Motor neuron (in vitro differentiated cells): ENCODE measurements around the gene NEK3. TPM values are rescaled to one million over a fixed set of nuclear protein-coding genes. Genes with fewer than 3 reads are reported as not detected.

ENCODE experiments used
- ATAC-seq, 8 experiments: fragments of 200-7000 bp; cut with Tn5 transposase; replicated peaks in 6 of 8; 2 replicates each; pipeline ENCODE4 v1.8.0; 2021; ENCODE audit warnings: mild to moderate bottlenecking in 8 of 8, moderate library complexity in 8 of 8
- H3K27ac ChIP-seq, 2 donors: fragments of 250-450 bp; sonication (Bioruptor Pico); 2 replicates each; pipeline ENCODE4 v1.9.0; 2021; ENCODE audit warnings: antibody characterized with exemption in 2 of 2, mild to moderate bottlenecking in 2 of 2, moderate library complexity in 1 of 2
- H3K4me1 ChIP-seq, 2 donors: fragments of 250-450 bp; sonication (Bioruptor Pico); replicated peaks in 1 of 2; 2 replicates each; pipeline ENCODE4 v1.6.1; 2021; ENCODE audit warnings: antibody characterized with exemption in 2 of 2, mild to moderate bottlenecking in 2 of 2, moderate library complexity in 1 of 2
- H3K4me3 ChIP-seq, 5 donors: fragments of 250-450 bp; sonication (Bioruptor Pico); 2 replicates each; pipeline ENCODE4 v1.9.0; 2021; ENCODE audit warnings: antibody characterized with exemption in 5 of 5, mild to moderate bottlenecking in 5 of 5, moderate library complexity in 4 of 5
- WGBS, 10 experiments: fragments of 450-650 bp; shearing (Covaris generic); methylation state at CpG; one replicate each; pipeline ENCODE4 v1.0.0; 2022; 5-methylcytosine and 5-hydroxymethylcytosine counted together
- in situ Hi-C, 9 experiments: fragments of 400-800 bp; cut with MboI; loops; one replicate each; pipeline ENCODE4 v1.15.0; 2021; ENCODE audit warnings: low sequenced_read_pairs in 9 of 9, low pct_unique_long_range_greater_than_20kb in 2 of 9; ENCODE audit not compliant: unreplicated experiment in 9 of 9
- total RNA-seq, 8 experiments: library from RNA; unstranded; fragments of 300-600 nt; gene quantifications; 2 replicates each; pipeline versions ENCODE4 v1.2.3 to v1.2.4, GENCODE V29; 2022

The NEK3 gene
- total RNA-seq, 8 experiments from 2014 or later, result 7.5 to 26.4 (median 21.5) TPM

DNA sequence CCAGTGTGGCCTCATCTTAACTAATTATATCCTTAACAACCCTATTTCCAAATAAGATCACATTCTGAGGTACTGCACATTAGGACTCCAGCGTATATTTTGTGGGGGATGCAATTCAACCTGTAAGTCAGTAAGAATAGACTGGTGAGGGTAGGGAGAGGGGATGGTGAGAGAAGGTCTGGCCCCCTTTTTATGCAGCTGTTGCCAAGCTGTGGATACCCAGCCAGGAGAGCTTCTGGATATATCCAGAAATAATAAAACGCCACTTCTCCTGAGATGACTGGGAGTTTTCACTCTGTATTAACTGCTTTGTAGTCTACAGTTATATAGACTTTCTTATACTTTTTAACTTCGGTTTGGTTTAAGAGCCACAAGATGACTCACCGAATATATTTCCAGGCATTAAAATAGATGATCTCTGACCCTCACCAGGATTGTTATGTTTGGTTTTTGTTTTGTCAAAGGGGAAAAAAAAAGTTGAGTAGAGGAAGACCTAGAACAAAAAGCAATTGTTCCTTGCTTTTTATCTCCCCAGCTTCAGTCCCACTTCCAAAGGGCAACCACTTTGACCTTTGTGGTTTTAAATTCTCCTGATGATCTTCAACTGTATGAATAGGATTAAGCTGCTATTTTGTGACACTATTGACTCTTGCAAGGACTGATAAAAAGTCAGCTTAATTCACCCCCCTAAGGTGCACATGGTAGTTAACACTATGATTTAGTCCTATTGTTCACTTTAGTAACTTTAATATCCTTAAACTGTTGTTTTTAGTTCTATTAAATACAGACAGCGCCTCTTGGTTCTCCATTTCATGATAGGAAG lies 3.1 kb upstream of the NEK3 start:
- peaks cover 11 to 22% of the 10 kb centered on the region in 2 donors for H3K4me1 ChIP-seq
- no peak overlapping the region for H3K27ac ChIP-seq
- no peak for ATAC-seq
- 0 to 78% (median 50%) methylated on average over 1 to 5 of the region's 5 CpGs; no CpG with 5 or more reads in 1 of the 10 experiments for WGBS, 10 experiments
- in situ Hi-C loops, result no loop called here
- no peak overlapping the region for H3K4me3 ChIP-seq

GRCh38 chr13:52161181-52161646 lies 1.8 kb upstream of the NEK3 start:
- ATAC-seq, result no peak
- H3K4me3 ChIP-seq, result no peak overlapping the region
- no peak overlapping the region for H3K27ac ChIP-seq
- peaks cover 11 to 27% of the 10 kb centered on the region in 2 donors for H3K4me1 ChIP-seq
- WGBS, 10 experiments, result 0 to 100% (median 61%) methylated on average over 2 to 3 of the region's 3 CpGs; no CpG with 5 or more reads in 3 of the 10 experiments
- in situ Hi-C loops, result no loop called here

DNA sequence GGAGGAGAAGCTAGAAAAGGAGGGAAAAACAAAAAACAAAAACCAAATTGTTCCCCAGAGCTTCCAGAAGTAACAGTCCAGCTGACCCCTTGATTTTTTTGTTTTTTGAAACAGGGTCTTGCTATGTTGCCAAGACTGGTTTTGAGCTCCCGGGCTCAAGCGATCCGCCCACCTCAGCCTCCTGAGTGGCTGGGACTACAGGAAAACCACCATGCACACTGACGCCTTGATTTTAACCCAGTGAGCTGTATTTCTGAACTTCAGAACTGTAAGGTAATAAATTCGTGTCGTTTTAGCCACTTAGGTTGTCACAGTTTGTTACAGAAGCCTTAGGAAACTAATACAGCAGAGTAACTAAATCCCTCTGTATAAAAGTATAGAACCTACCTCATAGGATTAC lies 1.1 kb upstream of the NEK3 start:
- 34 to 91% (median 68%) methylated on average over 1 to 6 of the region's 6 CpGs; no CpG with 5 or more reads in 1 of the 10 experiments for WGBS, 10 experiments
- Histone ChIP-seq H3K4me1 (peaks cover 11 to 27% of the 10 kb centered on the region in 2 donors), H3K27ac (no peak overlapping the region), H3K4me3 (no peak overlapping the region)
- no peak for ATAC-seq
- in situ Hi-C loops, result no loop called here

DNA sequence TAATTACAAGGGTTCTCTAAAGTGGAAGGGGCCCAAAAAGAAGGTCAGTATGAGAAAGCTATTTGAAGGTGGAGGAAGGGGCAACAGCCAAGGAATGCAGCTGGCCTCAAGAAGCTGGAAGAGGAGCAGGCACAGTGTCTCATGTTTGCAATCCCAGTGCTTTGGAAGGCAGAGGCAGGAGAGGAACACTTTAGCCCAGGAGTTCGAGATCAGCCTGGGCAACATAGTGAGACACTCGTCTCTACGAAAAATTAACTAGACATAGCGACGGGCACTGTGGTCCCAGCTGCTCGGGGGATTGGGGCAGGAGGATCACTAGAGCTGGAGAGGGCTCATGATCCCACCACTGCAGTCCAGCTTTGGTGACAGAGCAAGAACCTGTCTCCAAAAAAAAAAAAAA lies 656 bp upstream of the NEK3 start:
- H3K27ac ChIP-seq, result no peak overlapping the region
- no peak overlapping the region for H3K4me3 ChIP-seq
- peaks cover 11 to 27% of the 10 kb centered on the region in 2 donors for H3K4me1 ChIP-seq
- in situ Hi-C loops, result no loop called here
- whole genome bisulfite sequencing, 10 experiments, result 65 to 100% (median 94%) methylated on average over 1 to 6 of the region's 6 CpGs; no CpG with 5 or more reads in 3 of the 10 experiments
- ATAC-seq, result no peak

- ATAC-seq, result peak in 5 of 8 experiments; percentile 13 to 67 (median 53)
Measured at GRCh38 chr13:52158629-52159158, 703 bp downstream of the NEK3 start.

DNA sequence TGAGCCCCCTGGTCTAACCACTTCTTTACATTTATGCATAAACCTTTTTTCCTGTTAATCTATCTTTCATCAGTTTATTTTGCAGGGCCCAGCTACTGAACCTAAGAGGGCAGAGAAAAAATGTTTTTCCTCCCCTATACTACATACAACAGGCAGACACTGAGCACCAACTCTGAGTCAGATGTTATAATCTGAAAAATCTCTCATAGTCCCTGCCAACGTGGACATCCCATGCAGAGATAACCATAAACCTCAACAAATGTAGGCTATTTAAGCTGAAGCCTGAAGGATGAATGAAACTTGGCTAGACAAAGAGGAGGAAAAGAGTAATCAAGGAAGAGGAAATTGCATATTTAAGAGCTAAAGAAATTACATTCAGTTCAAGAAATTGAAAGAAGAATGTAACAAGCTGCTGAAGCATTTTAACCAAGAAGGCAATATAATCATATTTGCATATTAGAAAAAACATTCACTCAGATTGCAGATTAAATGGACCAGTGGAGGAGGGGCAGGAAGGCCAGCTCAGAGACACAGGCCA lies 2.6 kb downstream of the NEK3 start:
- ATAC-seq, result no peak
- in situ Hi-C loops, result no loop called here
- Histone ChIP-seq H3K4me1 (peaks cover 6 to 19% of the 10 kb centered on the region in 2 donors), H3K4me3 (no peak overlapping the region), H3K27ac (no peak overlapping the region)
- WGBS, 10 experiments, result 0 to 56% (median 13%) methylated on average over 1 of the region's 1 CpG; no CpG with 5 or more reads in 3 of the 10 experiments

More at GRCh38 chr13:52158629-52159158, 703 bp downstream of the NEK3 start:
- Histone ChIP-seq H3K27ac (peak overlapping the region in 1 of 2 donors; percentile 40), H3K4me1 (peaks cover 11 to 27% of the 10 kb centered on the region in 2 donors), H3K4me3 (peak overlapping the region; percentile 54 to 75 (median 57))
- whole genome bisulfite sequencing, 10 experiments, result 0 to 23% (median 5%) methylated on average over 2 to 15 of the region's 17 CpGs; no CpG with 5 or more reads in 5 of the 10 experiments
- in situ Hi-C loops, result no loop called here

GRCh38 chr13:52155177-52155576 lies 4.2 kb downstream of the NEK3 start:
- 40 to 100% (median 95%) methylated on average over 1 of the region's 1 CpG; no CpG with 5 or more reads in 2 of the 10 experiments for WGBS, 10 experiments
- H3K4me3 ChIP-seq, result no peak overlapping the region
- in situ Hi-C loops, result no loop called here

DNA sequence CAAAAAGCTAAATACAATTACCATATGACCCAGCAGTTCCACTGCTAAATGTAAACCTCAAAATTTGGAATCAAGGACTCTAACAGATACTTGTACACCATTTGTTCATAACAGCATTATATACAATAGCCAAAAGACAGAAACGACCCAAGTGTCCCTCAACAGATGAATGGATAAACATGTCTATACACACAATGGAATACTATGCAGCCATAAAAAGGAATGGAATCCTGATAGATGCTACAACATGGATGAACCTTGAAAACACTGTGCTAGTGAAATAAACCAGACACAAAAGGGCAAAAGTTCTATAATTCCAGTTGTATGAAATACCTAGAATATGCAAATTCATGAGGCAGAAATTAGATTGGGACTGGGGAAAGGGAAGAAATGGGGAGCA lies 12.2 kb downstream of the NEK3 start:
- 20 to 100% (median 91%) methylated on average over 1 of the region's 1 CpG; no CpG with 5 or more reads in 2 of the 10 experiments for WGBS, 10 experiments
- no peak for ATAC-seq

More at GRCh38 chr13:52155177-52155576, 4.2 kb downstream of the NEK3 start:
- no peak overlapping the region for H3K27ac ChIP-seq
- peaks cover 6 to 19% of the 10 kb centered on the region in 2 donors for H3K4me1 ChIP-seq
- ATAC-seq, result no peak

GRCh38 chr13:52141299-52141698 lies 18.1 kb downstream of the NEK3 start:
- 14 to 60% (median 48%) methylated on average over 1 to 2 of the region's 2 CpGs; no CpG with 5 or more reads in 2 of the 10 experiments for WGBS, 10 experiments
- in situ Hi-C loops, result loop anchor here in 4 of 9 experiments (25.0 kb wide), 2 partner anchors 229 to 329 kb away; partner anchors contain the start of gene DHRS12 (in 3 of the 4)
- no peak for ATAC-seq
- H3K4me3 ChIP-seq, result no peak overlapping the region
- H3K4me1 ChIP-seq, result no peaks in the 10 kb centered on the region
- H3K27ac ChIP-seq, result no peak overlapping the region

More for the DNA sequence above, 12.2 kb downstream of the NEK3 start:
- Histone ChIP-seq H3K27ac (no peak overlapping the region), H3K4me1 (no peaks in the 10 kb centered on the region), H3K4me3 (no peak overlapping the region)
- in situ Hi-C loops, result loop anchor here in 4 of 9 experiments (25.0 kb wide), 2 partner anchors 235 to 335 kb away; partner anchors contain the start of gene DHRS12 (in 3 of the 4)

DNA sequence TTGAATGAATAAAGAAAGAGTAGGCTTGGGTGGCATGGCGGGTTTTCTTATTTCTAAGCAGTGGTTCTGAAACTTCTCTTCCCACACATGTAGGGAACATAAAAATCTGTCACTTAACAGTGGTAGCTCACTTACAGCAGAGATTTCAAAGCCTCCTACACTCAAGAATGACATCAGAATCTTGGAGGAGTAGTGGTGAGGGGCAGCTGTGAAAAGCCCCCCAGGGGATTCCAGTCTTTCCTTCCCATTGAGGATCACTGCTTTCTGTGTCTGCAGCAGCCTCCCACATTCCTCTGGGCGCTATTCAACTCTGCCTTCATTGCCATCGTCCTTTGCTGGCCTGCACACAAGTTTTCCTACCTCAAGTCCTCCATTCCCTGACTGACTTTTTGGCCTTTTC lies 21.9 kb downstream of the NEK3 start:
- ATAC-seq, result no peak
- H3K4me3 ChIP-seq, result no peak overlapping the region
- 60 to 100% (median 78%) methylated on average over 1 to 3 of the region's 3 CpGs; no CpG with 5 or more reads in 1 of the 10 experiments for WGBS, 10 experiments
- in situ Hi-C loops, result loop anchor here in 5 of 9 experiments (10.0 to 25.0 kb wide), 3 partner anchors 225 to 325 kb away; partner anchors contain the start of gene DHRS12 (in 3 of the 5)
- H3K4me1 ChIP-seq, result no peaks in the 10 kb centered on the region
- H3K27ac ChIP-seq, result no peak overlapping the region

- Histone ChIP-seq H3K4me3 (no peak overlapping the region), H3K4me1 (no peaks in the 10 kb centered on the region), H3K27ac (no peak overlapping the region)
- ATAC-seq, result no peak
- in situ Hi-C loops, result loop anchor here in 5 of 9 experiments (10.0 to 25.0 kb wide), 3 partner anchors 224 to 324 kb away; partner anchors contain the start of gene DHRS12 (in 3 of the 5)
Measured at GRCh38 chr13:52136763-52137162, 22.6 kb downstream of the NEK3 start.

- in situ Hi-C loops, result loop anchor here in 5 of 9 experiments (10.0 to 25.0 kb wide), 3 partner anchors 218 to 318 kb away; partner anchors contain the start of gene DHRS12 (in 3 of the 5)
- Histone ChIP-seq H3K27ac (no peak overlapping the region), H3K4me3 (no peak overlapping the region), H3K4me1 (peaks cover 0 to 4% of the 10 kb centered on the region in 2 donors)
- ATAC-seq, result no peak
Measured at GRCh38 chr13:52130641-52131040, 28.8 kb downstream of the NEK3 start.
